ENCODE data around the gene PPP1CA.
A peak's percentile ranks its signal among the peaks of the same experiment; 100 is the strongest.

Gene PPP1CA

DNA sequence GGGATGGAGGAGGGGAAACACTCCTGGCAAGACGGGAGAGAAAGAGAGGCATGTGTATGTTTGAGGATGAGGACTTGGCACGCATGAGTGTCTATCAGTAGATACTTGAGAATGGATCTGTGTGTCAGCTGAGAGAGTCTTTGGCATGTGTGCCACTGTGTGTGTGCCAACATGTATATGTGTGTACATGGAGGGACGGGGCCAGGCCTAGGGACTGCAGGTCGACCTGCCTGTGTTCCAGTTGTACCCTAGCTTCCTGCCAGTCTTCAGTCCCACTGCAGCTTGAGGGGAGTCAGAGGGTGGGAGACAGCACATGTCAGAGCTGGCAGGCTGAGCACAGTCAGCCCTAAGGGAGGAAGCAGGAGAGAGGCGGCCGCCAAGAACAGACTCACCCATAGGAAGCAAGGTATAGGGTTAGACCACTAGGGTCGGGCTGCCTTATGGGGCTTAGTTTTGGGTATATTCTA lies 33.9 kb downstream of the PPP1CA start:
- no peak for DNase-seq

DNA sequence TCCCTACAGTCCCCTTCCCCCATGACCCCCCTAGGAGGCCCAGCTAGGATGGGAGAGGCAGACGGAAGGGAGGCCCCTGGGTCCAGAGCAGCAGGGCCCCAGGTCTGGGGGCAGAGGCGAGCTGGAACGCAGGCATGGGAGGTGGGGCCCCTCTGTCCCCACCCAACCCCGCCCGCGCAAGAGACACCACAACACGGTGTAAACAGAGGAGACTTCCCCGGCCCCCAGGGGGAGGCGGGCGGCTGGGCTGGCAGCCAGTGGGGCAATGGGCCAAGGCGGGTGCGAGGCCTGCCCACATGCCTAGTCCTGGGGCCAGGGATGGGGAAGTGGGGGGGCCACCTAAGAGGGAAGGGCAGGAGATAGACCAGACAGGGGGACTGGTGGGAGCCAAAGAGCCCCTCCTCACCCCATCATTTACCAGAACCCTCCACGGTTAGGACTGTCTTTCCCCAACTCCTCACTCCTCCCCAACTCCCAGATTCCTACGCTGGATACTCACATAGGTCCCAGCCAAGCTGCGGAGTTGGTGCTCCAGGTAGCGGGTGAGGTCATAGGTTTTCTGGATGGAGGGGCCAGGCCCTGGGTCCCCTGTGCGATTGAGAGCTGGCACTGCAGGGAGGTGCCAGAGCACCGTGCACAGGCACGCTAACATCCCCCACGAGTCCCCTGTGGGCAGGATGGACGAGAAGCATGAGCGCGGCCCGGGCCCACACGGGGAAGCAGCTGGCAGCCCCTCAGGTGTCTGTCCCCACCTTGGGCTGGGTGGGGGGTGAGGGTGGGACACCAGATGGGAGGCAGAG lies 34.5 kb downstream of the PPP1CA start:
- no peak for DNase-seq

GRCh38 chr11:67366546-67366945 lies 35.1 kb downstream of the PPP1CA start:
- no peak for DNase-seq

- DNase-seq, result no peak
Measured at GRCh38 chr11:67365736-67366444, 35.8 kb downstream of the PPP1CA start.

DNA sequence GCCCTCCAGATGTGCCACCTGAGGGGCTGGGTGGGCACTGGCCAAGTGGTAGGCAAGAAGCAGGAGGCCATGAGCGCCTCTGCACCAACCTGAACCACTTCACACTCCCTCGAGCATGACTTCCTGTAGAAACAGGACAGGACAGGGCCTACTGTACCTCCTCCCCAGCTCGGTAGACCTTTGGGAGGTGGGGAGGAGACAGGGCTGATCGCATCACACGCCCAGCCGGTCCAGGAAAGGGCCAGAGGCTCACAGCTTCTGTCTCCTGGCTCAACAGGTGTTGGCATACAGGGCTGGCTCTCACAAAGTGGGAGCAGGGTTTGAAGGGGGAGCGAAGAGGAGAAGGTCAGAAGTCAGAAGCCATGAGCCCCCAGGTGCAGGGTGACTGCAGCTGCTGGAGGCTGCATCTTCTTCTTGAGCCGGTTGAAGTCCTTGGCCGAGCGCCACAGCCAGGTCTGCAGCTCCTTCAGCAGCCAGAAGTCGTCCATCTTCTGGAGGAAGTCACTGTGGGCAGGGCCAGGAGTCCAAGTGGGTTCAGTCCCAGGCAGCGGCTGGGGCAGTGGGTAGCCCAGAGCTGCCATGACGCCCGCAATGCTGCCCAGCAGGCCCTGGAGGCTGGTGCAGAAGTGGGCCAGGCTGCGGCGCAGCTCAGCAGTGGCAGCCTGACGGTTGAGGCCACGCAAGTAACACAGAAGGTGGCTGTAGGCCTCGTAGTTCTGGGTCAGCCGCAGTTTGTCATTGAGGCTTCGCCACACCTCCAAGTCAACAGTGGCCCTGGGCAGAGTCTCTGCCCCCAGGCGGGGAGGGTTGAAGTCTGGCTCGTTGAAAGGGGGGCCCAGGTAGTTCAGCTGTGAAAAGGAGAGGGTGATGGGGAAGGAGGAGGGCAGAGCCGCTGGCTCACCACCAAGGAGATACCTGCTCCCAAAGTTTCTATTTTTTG lies 36.6 kb downstream of the PPP1CA start:
- no peak for DNase-seq

GRCh38 chr11:67364169-67364568 lies 37.5 kb downstream of the PPP1CA start:
- DNase-seq, result no peak

GRCh38 chr11:67357831-67358670 lies 43.6 kb downstream of the PPP1CA start:
- DNase-seq, result no peak

DNA sequence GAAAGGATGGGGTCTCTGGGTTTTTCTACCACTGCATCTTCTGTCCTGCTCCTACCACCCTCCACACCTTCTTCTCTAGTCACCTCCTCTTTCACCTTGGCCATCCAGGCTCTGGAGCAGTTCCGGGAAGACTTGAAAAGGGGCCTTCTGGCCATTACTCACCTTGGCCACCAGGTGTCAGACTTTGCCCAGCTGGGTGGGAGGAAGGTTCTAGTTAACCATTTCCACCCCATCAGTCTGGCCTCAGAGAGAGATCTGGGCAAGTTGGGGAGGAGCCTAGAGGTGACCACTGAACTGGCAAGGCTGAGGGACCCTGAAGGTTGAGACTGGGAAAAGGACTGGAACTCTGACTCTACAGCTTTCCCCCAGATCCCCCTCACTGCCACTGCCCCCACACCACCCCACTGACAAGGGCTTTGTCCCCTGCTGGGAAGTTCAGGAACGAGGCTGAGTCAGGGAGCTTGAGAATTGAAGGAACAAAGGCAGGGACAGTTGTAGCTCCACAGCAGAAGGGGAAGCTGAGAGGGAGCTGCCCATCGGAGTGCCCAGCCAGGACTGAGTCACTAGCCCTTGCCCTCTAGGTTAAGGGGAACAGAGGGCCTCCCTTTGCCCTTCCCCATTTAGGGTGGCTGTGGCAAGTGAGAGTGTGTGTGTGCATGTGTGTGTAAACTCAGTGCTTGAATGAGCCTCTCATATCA lies 44.6 kb downstream of the PPP1CA start:
- DNase-seq, result peak; percentile 92 to 94

GRCh38 chr11:67356387-67356863 lies 45.2 kb downstream of the PPP1CA start:
- no peak for DNase-seq

DNA sequence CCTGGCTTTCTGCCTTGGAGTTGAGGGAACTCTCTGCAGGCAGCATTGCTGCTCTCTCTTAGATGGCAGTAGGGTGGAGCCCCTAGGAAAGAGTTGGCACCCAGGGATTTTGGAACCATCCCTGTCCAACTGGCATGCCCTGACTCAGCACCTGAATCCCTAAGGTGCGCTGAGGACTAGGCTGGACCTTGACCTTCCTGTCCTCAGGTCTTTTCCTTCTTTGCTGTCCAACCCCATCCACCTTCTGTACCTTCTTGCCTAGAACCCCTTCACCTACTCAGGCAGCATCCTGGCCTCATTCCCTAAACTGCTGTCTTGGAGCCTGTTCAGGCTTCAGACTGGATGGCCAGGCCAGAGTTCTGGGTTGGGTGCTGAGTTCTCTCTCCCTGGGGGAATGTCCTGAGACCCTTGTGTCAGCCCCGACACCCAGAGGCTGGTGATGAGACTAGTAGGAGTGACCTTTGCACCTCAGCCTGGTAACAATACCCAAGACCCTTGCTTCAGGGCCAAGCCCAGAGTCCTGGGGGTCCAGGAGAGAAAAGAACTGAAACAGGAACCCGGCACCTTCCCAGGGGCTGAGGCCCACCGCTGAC lies 45.8 kb downstream of the PPP1CA start:
- DNase-seq, result no peak

DNA sequence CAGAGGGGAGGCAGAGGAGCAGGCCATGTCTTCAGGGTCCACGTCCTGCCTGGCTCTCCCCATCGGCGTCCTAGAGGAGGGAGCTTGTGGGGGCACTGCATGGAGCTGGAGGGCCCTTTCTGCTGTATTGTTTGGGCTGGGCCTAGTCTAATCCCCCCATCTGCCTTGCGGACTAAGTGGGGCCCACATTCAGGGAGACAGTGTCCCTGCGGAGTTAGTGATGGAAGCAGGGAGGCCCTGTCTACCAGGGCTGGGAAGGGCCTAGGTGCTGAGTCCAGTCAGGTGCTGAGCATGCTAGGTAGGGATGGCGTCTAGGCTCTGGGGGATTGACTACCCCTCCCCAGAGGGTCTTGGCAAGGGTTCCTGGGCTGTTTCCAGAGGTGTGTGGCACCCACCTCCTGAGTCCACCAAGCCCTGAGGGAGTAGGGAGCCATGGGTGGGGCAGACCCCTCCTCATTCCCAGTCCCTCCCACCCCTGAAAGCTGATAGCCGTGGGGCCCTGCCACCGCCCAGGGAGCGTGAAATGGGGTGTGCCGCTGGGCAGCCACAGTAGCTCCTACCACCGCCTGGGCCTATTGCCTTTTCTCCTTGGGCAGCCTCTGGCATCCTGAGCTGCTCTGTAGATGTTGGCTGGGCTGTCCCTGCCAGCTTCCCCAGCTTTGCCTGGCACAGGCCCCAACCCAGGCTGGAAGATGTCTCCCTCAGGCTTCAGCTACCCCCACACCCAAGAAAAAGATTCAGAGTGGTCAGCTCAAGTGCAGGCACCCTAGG lies 46.5 kb downstream of the PPP1CA start:
- no peak for DNase-seq

- DNase-seq, result peak; percentile 74 to 90
Measured at GRCh38 chr11:67354075-67355022, 47.3 kb downstream of the PPP1CA start.

DNA sequence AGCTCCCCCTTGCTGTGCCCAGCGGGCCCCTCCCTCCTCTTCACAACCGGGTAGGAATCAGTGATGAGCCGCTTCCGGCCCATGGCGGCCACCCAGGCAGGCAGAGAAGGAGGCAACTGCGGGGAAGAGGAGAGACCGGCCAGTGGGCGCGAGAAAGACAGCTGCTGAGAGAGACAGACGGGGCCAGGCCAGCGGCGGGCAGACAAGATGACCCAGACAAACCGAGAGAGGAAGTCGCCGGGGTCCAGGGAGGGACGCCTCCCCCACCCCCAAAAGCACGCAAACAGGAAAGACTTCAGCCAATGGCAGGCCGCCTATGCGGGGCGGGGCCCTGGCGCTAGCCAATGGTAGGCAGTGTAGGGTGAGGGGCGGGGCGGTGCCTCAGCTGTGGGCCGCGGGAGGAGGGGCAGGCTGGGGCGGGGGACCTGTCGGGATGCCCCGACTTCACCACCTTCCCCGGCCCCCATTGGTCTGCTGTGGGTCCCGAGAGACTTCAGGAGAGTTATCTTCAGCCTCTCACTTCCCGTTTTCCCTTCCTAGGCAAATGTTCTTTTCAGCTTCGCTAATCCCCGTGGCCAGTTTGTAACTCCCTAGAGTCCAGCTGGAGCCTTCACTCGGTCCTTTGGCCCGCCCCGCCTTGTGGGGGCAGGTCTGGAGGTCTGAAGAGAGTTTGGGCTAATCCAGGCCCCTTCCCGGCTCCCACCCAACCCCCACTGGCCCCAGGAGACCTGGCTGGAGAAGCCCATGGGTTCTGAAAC lies 48.2 kb downstream of the PPP1CA start, which contains the start of gene POLD4:
Gene POLD4 (minus strand): TSS at position 230 of the 758 bp plus-strand sequence. CDS start 147 bp downstream, at position 83.
- peak; percentile 97 to 98 for DNase-seq

DNA sequence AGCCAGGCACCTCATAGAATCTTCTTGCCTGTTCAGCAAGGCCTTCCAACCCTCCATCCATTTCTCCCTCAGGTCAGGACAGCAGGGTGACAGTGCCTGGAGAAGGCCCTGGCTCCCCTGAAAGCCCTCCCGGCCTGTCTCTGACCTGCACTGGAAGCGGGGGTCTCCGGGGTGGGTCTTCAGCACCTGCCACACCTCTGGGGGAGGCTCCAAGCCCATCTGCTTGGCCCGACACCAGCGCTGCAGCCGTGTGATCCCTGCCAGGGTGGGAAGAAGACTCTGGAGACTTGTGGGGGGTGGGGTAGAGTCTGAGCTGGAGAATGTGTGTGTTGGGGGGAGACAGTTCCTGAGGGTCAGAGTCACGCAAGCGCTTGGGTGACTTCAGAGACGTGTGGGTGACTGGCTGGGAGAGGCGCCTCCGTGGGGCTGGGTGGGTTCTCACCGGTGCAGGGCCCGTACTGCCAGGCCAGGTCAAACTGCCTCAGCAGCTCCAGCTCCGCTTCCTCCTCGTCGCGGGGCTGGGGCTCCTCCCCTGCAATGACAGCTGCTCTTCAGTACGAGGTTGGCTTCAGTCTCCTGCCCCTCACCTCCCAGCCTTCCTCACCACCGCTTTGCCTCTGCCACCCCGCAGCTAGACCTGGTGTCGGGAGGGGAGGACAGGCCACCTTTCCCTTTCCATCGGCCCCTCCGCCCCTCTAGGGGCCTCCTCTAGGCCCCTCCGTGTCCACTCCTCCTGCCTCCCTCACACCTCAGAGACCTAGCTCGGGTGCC lies 48.9 kb downstream of the PPP1CA start:
- peak; percentile 37 to 52 for DNase-seq

- DNase-seq, result peak; percentile 57 to 88
Measured at GRCh38 chr11:67351275-67352005, 50.2 kb downstream of the PPP1CA start.

DNA sequence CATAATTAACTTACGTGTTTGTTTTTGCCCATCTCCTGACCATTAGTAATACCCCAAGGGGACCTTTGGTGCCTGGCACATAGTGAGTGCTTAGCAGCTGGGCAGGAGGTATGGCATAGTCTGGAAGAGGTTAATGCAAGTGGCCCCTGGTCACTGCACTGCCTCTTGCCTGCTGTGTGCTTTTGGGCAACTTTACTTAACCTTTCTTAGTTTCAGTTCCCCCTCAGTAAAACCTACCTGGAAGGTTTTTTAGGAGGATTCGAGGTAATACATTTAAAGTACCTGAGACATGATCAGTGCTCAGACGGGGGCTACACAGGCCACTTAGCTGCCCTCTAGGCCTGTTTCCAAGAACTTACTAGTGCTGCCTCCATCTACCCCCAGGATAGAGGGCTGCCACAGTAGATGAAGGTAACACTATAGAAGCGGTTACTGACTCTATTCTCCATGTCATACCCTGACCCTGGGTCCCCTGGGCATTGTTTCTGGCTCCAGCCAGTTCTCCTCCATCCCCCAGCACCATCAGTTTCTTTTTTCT lies 51.7 kb downstream of the PPP1CA start:
- no peak for DNase-seq

Measured in inflammatory macrophage treated with lipopolysaccharide for 1 hour (primary cell).